Measurements from ENCODE around the gene KCTD1. TPM values are rescaled to one million over a fixed set of nuclear protein-coding genes. Genes with fewer than 3 reads are reported as not detected.
A peak's percentile ranks its signal among the peaks of the same experiment; 100 is the strongest.

KCTD1 gene
- polyA plus RNA-seq, 4 donors, result 1.8 to 5.8 (median 3.2) TPM

GRCh38 chr18:26520974-26521373 is 27.4 kb downstream of the KCTD1 start:
- WGBS, 3 donors, result 89 to 91% (median 90%) methylated on average over 3 of the region's 3 CpGs
- DNase-seq, result no peak
- Histone ChIP-seq H3K36me3 (ENCODE audit: control insufficient read depth in 3 of 3, insufficient read depth in 2 of 3, low read depth in 1 of 3, low read length in 3 of 3) (no peaks in the 10 kb centered on the region), H3K27me3 (ENCODE audit: control insufficient read depth in 3 of 3, insufficient read depth in 3 of 3, low read length in 3 of 3) (no peaks in the 10 kb centered on the region), H3K27ac (ENCODE audit: low read depth in 1 of 3, low read length in 2 of 3) (no peak overlapping the region), H3K4me1 (ENCODE audit: control insufficient read depth in 3 of 3, insufficient read depth in 2 of 3, low read depth in 1 of 3, low read length in 2 of 3) (no peaks in the 10 kb centered on the region), H3K4me3 (ENCODE audit: low read depth in 1 of 3, low read length in 3 of 3) (no peak overlapping the region), H3K9me3 (ENCODE audit: control insufficient read depth in 2 of 2, insufficient read depth in 1 of 2, low read depth in 1 of 2, low read length in 1 of 2) (no peaks in the 10 kb centered on the region)
- no peak for FAIRE-seq

DNA sequence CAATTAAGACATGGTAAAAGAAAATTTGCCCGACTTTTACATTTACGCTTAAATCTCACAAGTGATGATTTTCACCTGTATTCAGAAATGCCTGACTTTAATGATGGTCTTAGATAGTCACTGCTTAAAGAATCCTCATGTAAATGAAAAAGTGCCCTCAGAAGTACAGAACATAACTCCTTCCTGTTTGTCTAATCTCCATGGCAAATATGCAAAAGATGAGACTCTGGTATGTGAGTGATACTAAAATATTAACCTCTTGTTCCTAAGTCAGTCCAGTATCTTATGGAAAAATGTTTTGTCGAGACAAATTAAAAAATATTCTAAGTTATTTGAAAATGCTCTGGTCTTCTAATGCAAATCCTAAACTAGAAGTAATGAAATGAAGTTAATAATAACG is 29.2 kb downstream of the KCTD1 start:
- Histone ChIP-seq H3K36me3 (ENCODE audit: control insufficient read depth in 3 of 3, insufficient read depth in 2 of 3, low read depth in 1 of 3, low read length in 3 of 3) (no peaks in the 10 kb centered on the region), H3K27ac (ENCODE audit: low read depth in 1 of 3, low read length in 2 of 3) (no peak overlapping the region), H3K4me1 (ENCODE audit: control insufficient read depth in 3 of 3, insufficient read depth in 2 of 3, low read depth in 1 of 3, low read length in 2 of 3) (no peaks in the 10 kb centered on the region), H3K4me3 (ENCODE audit: low read depth in 1 of 3, low read length in 3 of 3) (no peak overlapping the region), H3K9me3 (ENCODE audit: control insufficient read depth in 2 of 2, insufficient read depth in 1 of 2, low read depth in 1 of 2, low read length in 1 of 2) (no peaks in the 10 kb centered on the region), H3K27me3 (ENCODE audit: control insufficient read depth in 3 of 3, insufficient read depth in 3 of 3, low read length in 3 of 3) (no peaks in the 10 kb centered on the region)
- no peak for DNase-seq
- no peak for FAIRE-seq
- WGBS, 3 donors, result 92 to 97% (median 95%) methylated on average over 4 of the region's 4 CpGs

GRCh38 chr18:26516964-26517363 is 31.4 kb downstream of the KCTD1 start:
- Histone ChIP-seq H3K9me3 (ENCODE audit: control insufficient read depth in 2 of 2, insufficient read depth in 1 of 2, low read depth in 1 of 2, low read length in 1 of 2) (no peaks in the 10 kb centered on the region), H3K36me3 (ENCODE audit: control insufficient read depth in 3 of 3, insufficient read depth in 2 of 3, low read depth in 1 of 3, low read length in 3 of 3) (no peaks in the 10 kb centered on the region), H3K4me1 (ENCODE audit: control insufficient read depth in 3 of 3, insufficient read depth in 2 of 3, low read depth in 1 of 3, low read length in 2 of 3) (peaks cover 0 to under 1% (median 0%) of the 10 kb centered on the region in 3 donors), H3K27ac (ENCODE audit: low read depth in 1 of 3, low read length in 2 of 3) (no peak overlapping the region), H3K27me3 (ENCODE audit: control insufficient read depth in 3 of 3, insufficient read depth in 3 of 3, low read length in 3 of 3) (no peaks in the 10 kb centered on the region), H3K4me3 (ENCODE audit: low read depth in 1 of 3, low read length in 3 of 3) (no peak overlapping the region)
- no peak for FAIRE-seq
- no peak for DNase-seq
- WGBS, 3 donors, result 79 to 86% (median 84%) methylated on average over 2 of the region's 2 CpGs

DNA sequence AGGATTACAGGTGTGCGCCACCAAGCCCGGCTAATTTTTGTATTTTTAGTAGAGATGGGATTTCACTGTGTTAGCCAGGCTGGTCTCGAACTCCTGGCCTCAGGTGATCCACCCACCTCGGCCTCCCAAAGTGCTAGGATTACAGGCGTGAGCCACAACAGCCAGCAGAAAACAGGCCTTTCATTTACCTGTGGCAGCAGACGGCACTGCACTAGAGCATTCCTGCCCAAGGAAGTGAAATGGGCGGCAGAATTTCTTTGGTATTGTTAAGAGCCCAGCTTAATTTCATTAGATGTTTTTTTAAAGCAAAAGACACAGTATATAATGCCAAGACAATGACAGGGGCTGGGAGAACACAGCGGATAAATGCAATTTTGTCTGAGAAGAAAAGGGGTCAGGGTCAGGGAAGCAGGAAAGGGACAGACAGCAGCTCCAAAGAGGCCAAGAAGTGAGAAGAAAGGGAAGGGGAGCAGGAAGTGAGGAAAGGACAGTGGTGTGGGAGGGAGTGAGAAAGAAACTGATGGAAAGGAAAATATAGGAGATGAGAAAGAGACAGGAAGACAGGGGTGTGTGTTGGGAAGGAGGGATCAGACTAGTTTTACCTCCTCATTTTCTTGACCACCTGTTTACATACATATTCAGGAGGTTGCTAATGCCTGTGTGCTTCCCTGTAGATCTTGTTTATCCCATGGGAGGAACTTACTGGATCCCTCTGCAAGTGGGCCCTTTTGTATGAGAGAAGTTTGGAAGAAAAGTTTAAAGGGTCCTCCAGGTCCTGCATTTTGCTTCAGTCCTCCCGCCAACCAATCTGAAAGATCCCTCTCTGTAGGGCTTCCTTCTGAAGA is 32.5 kb downstream of the KCTD1 start:
- H3K36me3 ChIP-seq (ENCODE audit: control insufficient read depth in 3 of 3, insufficient read depth in 2 of 3, low read depth in 1 of 3, low read length in 3 of 3), result no peaks in the 10 kb centered on the region
- H3K27me3 ChIP-seq (ENCODE audit: control insufficient read depth in 3 of 3, insufficient read depth in 3 of 3, low read length in 3 of 3), result no peaks in the 10 kb centered on the region
- no peak for FAIRE-seq
- H3K4me1 ChIP-seq (ENCODE audit: control insufficient read depth in 3 of 3, insufficient read depth in 2 of 3, low read depth in 1 of 3, low read length in 2 of 3), result peaks cover 0 to 12% (median 0%) of the 10 kb centered on the region in 3 donors
- 93 to 94% (median 94%) methylated on average over 9 of the region's 9 CpGs for WGBS, 3 donors
- no peaks in the 10 kb centered on the region for H3K9me3 ChIP-seq (ENCODE audit: control insufficient read depth in 2 of 2, insufficient read depth in 1 of 2, low read depth in 1 of 2, low read length in 1 of 2)
- H3K27ac ChIP-seq (ENCODE audit: low read depth in 1 of 3, low read length in 2 of 3), result no peak overlapping the region
- no peak for DNase-seq
- no peak overlapping the region for H3K4me3 ChIP-seq (ENCODE audit: low read depth in 1 of 3, low read length in 3 of 3)

DNA sequence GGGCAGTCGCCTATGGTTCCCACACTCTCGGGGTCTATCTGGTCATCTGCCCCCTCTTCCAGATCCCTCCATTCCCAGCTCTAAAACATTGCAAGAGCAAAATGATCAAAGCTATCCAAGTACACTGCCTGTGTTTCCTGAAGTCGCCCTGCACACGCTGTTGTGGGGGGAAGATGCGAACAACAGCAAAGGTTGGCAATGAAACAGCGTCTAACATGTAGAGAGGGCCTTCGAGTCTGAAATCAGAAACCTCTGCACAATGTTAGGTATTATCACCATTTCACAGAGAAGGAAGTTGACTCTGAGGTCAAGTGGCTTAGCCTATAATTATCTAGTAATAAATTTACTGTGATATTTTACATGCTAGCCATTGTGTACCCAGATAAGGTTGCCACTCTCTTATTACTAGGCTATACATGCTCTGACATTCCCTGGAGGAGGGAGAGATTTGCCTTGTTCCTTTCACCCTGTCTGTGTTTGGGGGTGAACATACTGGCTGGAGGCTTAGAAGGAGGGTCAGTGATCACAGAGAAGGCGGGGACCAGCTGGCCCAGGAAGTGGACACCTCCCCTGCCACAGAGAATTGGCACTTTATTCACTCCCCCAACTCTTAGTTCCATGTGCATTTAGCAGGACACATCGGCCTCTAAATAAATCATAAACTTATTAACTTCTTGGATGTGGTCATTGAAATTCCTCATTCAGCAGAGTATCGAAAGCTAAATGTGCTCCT is 36.8 kb downstream of the KCTD1 start:
- H3K27ac ChIP-seq (ENCODE audit: low read depth in 1 of 3, low read length in 2 of 3), result peak overlapping the region in 1 of 3 donors; percentile 18
- H3K9me3 ChIP-seq (ENCODE audit: control insufficient read depth in 2 of 2, insufficient read depth in 1 of 2, low read depth in 1 of 2, low read length in 1 of 2), result no peaks in the 10 kb centered on the region
- no peaks in the 10 kb centered on the region for H3K36me3 ChIP-seq (ENCODE audit: control insufficient read depth in 3 of 3, insufficient read depth in 2 of 3, low read depth in 1 of 3, low read length in 3 of 3)
- DNase-seq (peak; percentile 41 to 43), FAIRE-seq (no peak)
- H3K27me3 ChIP-seq (ENCODE audit: control insufficient read depth in 3 of 3, insufficient read depth in 3 of 3, low read length in 3 of 3), result no peaks in the 10 kb centered on the region
- whole genome bisulfite sequencing, 3 donors, result 62 to 63% (median 63%) methylated on average over 10 of the region's 10 CpGs
- H3K4me3 ChIP-seq (ENCODE audit: low read depth in 1 of 3, low read length in 3 of 3), result no peak overlapping the region
- peaks cover 0 to 12% (median 0%) of the 10 kb centered on the region in 3 donors for H3K4me1 ChIP-seq (ENCODE audit: control insufficient read depth in 3 of 3, insufficient read depth in 2 of 3, low read depth in 1 of 3, low read length in 2 of 3)

GRCh38 chr18:26510337-26510736 is 38.0 kb downstream of the KCTD1 start:
- Histone ChIP-seq H3K27ac (ENCODE audit: low read depth in 1 of 3, low read length in 2 of 3) (no peak overlapping the region), H3K27me3 (ENCODE audit: control insufficient read depth in 3 of 3, insufficient read depth in 3 of 3, low read length in 3 of 3) (no peaks in the 10 kb centered on the region), H3K36me3 (ENCODE audit: control insufficient read depth in 3 of 3, insufficient read depth in 2 of 3, low read depth in 1 of 3, low read length in 3 of 3) (no peaks in the 10 kb centered on the region), H3K4me1 (ENCODE audit: control insufficient read depth in 3 of 3, insufficient read depth in 2 of 3, low read depth in 1 of 3, low read length in 2 of 3) (peaks cover 0 to 12% (median 0%) of the 10 kb centered on the region in 3 donors), H3K9me3 (ENCODE audit: control insufficient read depth in 2 of 2, insufficient read depth in 1 of 2, low read depth in 1 of 2, low read length in 1 of 2) (no peaks in the 10 kb centered on the region), H3K4me3 (ENCODE audit: low read depth in 1 of 3, low read length in 3 of 3) (no peak overlapping the region)
- WGBS, 3 donors, result 72 to 91% (median 91%) methylated on average over 3 of the region's 3 CpGs
- DNase-seq, result no peak
- no peak for FAIRE-seq

GRCh38 chr18:26506012-26506411 is 42.3 kb downstream of the KCTD1 start:
- FAIRE-seq (no peak), DNase-seq (peak; percentile 13 to 19)
- H3K27ac ChIP-seq (ENCODE audit: low read depth in 1 of 3, low read length in 2 of 3), result no peak overlapping the region
- WGBS, 3 donors, result 74 to 89% (median 79%) methylated on average over 8 of the region's 8 CpGs
- H3K4me1 ChIP-seq (ENCODE audit: control insufficient read depth in 3 of 3, insufficient read depth in 2 of 3, low read depth in 1 of 3, low read length in 2 of 3), result peaks cover 0 to 2% (median 0%) of the 10 kb centered on the region in 3 donors
- H3K4me3 ChIP-seq (ENCODE audit: low read depth in 1 of 3, low read length in 3 of 3), result no peak overlapping the region
- H3K9me3 ChIP-seq (ENCODE audit: control insufficient read depth in 2 of 2, insufficient read depth in 1 of 2, low read depth in 1 of 2, low read length in 1 of 2), result no peaks in the 10 kb centered on the region
- no peaks in the 10 kb centered on the region for H3K27me3 ChIP-seq (ENCODE audit: control insufficient read depth in 3 of 3, insufficient read depth in 3 of 3, low read length in 3 of 3)
- no peaks in the 10 kb centered on the region for H3K36me3 ChIP-seq (ENCODE audit: control insufficient read depth in 3 of 3, insufficient read depth in 2 of 3, low read depth in 1 of 3, low read length in 3 of 3)

DNA sequence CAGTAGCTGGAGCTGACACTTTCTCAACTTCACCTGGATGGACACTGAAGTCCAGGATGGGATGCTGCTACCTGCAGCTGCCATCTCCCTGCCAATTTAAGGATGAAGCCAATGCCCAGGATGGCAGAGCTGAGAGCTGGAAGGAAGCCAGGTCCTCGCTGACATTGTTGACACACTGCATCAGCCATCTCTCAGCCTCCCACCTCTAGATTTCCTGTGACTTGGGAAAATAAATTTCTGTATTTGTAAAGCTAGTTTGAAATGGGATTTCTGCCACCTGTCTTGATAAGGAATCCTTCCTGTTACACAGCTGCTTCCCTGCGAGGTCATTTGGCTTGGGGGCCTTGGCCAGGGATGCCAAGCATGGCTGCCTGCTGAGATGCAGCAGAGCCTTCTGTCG is 43.5 kb downstream of the KCTD1 start:
- no peak for FAIRE-seq
- no peak for DNase-seq
- WGBS, 3 donors, result 44 to 64% (median 54%) methylated on average over 3 of the region's 3 CpGs

More for the DNA sequence above, 43.5 kb downstream of the KCTD1 start:
- no peak overlapping the region for H3K27ac ChIP-seq (ENCODE audit: low read depth in 1 of 3, low read length in 2 of 3)
- no peak overlapping the region for H3K4me3 ChIP-seq (ENCODE audit: low read depth in 1 of 3, low read length in 3 of 3)
- H3K27me3 ChIP-seq (ENCODE audit: control insufficient read depth in 3 of 3, insufficient read depth in 3 of 3, low read length in 3 of 3), result no peaks in the 10 kb centered on the region
- no peaks in the 10 kb centered on the region for H3K9me3 ChIP-seq (ENCODE audit: control insufficient read depth in 2 of 2, insufficient read depth in 1 of 2, low read depth in 1 of 2, low read length in 1 of 2)
- peaks cover 0 to 3% (median 0%) of the 10 kb centered on the region in 3 donors for H3K36me3 ChIP-seq (ENCODE audit: control insufficient read depth in 3 of 3, insufficient read depth in 2 of 3, low read depth in 1 of 3, low read length in 3 of 3)
- H3K4me1 ChIP-seq (ENCODE audit: control insufficient read depth in 3 of 3, insufficient read depth in 2 of 3, low read depth in 1 of 3, low read length in 2 of 3), result no peaks in the 10 kb centered on the region
